HG03457 (cell line): Measurements from ENCODE around the gene SYMPK.
A peak's percentile ranks its signal among the peaks of the same experiment; 100 is the strongest.

ENCODE experiments used
- ATAC-seq: cut with Tn5 transposase; IDR thresholded peaks from one replicate; pipeline ENCODE4 v1.9.1; 2021; ENCODE audit warnings: moderate number of reproducible peaks; ENCODE audit not compliant: unreplicated experiment

The SYMPK gene

GRCh38 chr19:45782820-45783785, 79.8 kb downstream of the SYMPK start:
- no peak for ATAC-seq

GRCh38 chr19:45782162-45782691, 80.7 kb downstream of the SYMPK start, which contains the start of gene DMPK:
TSS of gene DMPK (minus strand) at chr19:45782490. CDS start at chr19:45782352, 138 bp downstream.
- no peak for ATAC-seq

- no peak for ATAC-seq
Measured at GRCh38 chr19:45781214-45782161, 81.5 kb downstream of the SYMPK start.

- ATAC-seq = no peak
Measured at GRCh38 chr19:45780448-45781213, 82.3 kb downstream of the SYMPK start.

- ATAC-seq = no peak
Measured at GRCh38 chr19:45780146-45780447, 82.8 kb downstream of the SYMPK start.

- no peak for ATAC-seq
Measured at GRCh38 chr19:45779231-45780145, 83.5 kb downstream of the SYMPK start.

- ATAC-seq = no peak
Measured at GRCh38 chr19:45778010-45778661, 84.8 kb downstream of the SYMPK start.

GRCh38 chr19:45777395-45777961, 85.5 kb downstream of the SYMPK start:
- ATAC-seq = no peak

GRCh38 chr19:45774765-45775164, 88.2 kb downstream of the SYMPK start:
- ATAC-seq = no peak

GRCh38 chr19:45773384-45773783, 89.6 kb downstream of the SYMPK start:
- no peak for ATAC-seq

GRCh38 chr19:45772912-45773311, 90.0 kb downstream of the SYMPK start:
- ATAC-seq = no peak

GRCh38 chr19:45772130-45772840, 90.7 kb downstream of the SYMPK start:
- no peak for ATAC-seq

GRCh38 chr19:45771311-45771933, 91.5 kb downstream of the SYMPK start:
- no peak for ATAC-seq

- ATAC-seq = peak; percentile 31
Measured at GRCh38 chr19:45770192-45771101, 92.5 kb downstream of the SYMPK start.

- no peak for ATAC-seq
Measured at GRCh38 chr19:45769821-45770191, 93.1 kb downstream of the SYMPK start.

GRCh38 chr19:45768984-45769782, 93.8 kb downstream of the SYMPK start, which contains the start of gene SIX5:
TSS of gene SIX5 (minus strand) at chr19:45769252. CDS start at chr19:45768844, 408 bp downstream.
- peak; percentile 46 for ATAC-seq
